ENCODE data around the gene TDRD9.

TDRD9 gene

DNA sequence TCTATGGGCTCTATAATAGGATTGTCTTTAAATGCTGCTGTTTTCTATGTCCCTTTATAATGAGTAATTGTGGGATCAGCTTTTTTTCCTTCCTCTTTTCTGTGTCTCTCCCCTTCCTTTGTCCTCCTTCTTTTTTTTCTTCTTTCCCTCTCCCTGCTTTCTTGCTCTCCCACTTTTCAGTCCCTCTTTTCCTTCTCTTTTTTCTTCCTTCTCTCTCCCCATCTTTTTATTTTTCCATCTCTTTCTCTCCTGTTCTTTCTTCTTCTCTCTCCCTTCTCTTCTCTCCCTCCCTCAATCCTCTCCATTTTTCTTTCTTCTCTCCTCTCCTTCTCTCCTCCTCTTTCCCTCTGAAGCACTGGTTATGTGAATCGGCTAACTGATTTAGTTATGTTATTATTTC lies 76.6 kb downstream of the TDRD9 start:
- no peaks in the 10 kb centered on the region for H3K4me1 ChIP-seq (ENCODE audit: insufficient read depth, low read length)
- H3K9me3 ChIP-seq (ENCODE audit: control insufficient read depth, insufficient read depth, low read length), result no peaks in the 10 kb centered on the region
- no peak overlapping the region for H3K9ac ChIP-seq (ENCODE audit: low read depth, low read length)
- no peaks in the 10 kb centered on the region for H3K36me3 ChIP-seq (ENCODE audit: insufficient read depth, low read length)

DNA sequence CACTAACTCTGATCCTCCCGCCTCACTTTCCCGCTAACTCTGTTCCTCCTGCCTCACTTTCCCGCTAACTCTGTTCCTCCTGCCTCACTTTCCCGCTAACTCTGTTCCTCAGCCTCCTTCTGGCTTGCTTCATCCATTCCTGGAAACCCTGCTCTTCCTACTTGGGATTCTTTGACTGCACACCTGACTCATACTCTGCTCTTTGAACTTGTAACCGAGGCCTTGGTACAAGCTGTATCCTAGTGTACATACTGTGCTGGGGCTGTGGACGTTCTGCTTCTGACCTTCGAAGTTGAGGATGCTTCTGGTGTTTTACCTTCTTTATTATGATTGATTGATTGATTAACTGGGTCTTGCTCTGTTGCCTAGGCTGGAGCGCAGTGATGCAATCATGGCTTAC lies 77.2 kb downstream of the TDRD9 start:
- H3K9ac ChIP-seq (ENCODE audit: low read depth, low read length), result no peak overlapping the region
- no peaks in the 10 kb centered on the region for H3K36me3 ChIP-seq (ENCODE audit: insufficient read depth, low read length)
- no peaks in the 10 kb centered on the region for H3K9me3 ChIP-seq (ENCODE audit: control insufficient read depth, insufficient read depth, low read length)
- H3K4me1 ChIP-seq (ENCODE audit: insufficient read depth, low read length), result no peaks in the 10 kb centered on the region

DNA sequence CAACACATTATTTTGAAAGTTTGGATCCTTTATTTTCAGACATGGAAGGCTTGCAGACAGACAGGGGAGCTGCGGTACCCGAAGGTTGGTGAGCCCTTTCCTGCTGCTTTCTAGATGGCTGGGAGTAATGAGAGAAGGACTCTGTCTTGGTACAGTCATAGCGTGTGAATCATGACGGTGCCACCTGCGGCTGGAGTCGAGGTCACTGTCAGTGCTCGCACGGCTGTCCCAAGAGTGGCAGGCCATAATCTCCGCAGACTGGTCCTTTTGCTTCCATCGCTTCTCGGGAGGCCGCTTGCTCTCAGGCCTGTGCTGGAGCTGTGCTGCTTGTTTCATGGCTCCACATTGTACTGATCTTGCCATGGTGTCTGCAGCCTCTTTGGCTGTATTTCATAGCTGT lies 78.9 kb downstream of the TDRD9 start:
- H3K9me3 ChIP-seq (ENCODE audit: control insufficient read depth, insufficient read depth, low read length), result no peaks in the 10 kb centered on the region
- H3K4me1 ChIP-seq (ENCODE audit: insufficient read depth, low read length), result no peaks in the 10 kb centered on the region
- no peaks in the 10 kb centered on the region for H3K36me3 ChIP-seq (ENCODE audit: insufficient read depth, low read length)
- no peak overlapping the region for H3K9ac ChIP-seq (ENCODE audit: low read depth, low read length)

DNA sequence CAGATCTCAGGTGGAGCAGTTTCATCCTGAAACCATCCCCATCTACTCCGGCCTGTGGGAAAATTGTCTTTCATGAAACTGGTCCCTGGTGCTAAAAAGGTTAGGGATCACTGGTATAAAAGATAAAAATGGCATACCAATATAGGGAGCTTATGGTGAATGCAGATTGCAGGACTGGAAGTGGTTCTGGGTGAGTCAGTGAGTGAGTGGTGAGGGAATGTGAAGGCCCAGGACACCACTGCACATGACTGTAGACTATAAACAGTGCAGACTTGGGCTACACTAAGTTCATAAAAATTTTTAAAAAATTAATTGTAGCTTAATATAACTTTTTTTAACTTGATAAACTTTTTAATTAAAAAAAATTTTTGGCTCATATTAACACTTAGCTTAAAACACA lies 81.0 kb downstream of the TDRD9 start:
- H3K4me1 ChIP-seq (ENCODE audit: insufficient read depth, low read length), result no peaks in the 10 kb centered on the region
- H3K9ac ChIP-seq (ENCODE audit: low read depth, low read length), result no peak overlapping the region
- no peaks in the 10 kb centered on the region for H3K36me3 ChIP-seq (ENCODE audit: insufficient read depth, low read length)
- H3K9me3 ChIP-seq (ENCODE audit: control insufficient read depth, insufficient read depth, low read length), result no peaks in the 10 kb centered on the region

DNA sequence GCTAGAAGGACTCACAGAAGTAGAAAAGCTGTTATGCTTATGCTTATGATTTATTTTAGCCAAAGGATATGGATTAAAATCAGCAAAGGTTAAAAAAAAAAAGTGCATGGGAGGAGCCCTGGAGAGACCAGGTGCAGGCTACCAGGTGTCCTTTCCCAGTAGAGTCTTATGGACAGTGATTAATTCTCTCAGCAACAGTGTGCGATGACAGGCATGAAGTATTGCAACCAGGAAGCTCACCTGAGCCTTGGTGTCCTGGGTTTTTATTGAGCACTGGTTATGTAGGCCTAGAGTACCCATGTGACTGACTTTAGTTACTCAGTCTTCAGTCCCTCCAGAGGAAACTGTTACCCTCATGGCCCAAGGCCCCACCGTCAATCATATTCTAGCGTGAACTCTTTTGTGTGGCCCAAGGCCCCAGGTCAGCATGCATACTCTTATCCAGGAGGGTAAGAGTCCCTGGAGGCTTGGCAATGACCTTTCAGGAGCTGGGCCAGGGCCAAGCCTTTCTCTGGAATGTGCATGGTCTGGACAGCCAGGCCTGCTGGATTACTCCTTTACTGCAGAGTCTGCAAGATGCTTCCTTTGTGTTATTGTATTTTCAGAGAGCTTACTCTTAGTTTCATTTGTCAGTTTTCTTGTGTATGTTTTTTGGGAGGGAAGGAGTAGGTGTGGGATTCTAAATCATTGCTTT lies 83.7 kb downstream of the TDRD9 start:
- Histone ChIP-seq H3K9me3 (ENCODE audit: control insufficient read depth, insufficient read depth, low read length) (no peaks in the 10 kb centered on the region), H3K9ac (ENCODE audit: low read depth, low read length) (no peak overlapping the region), H3K4me1 (ENCODE audit: insufficient read depth, low read length) (no peaks in the 10 kb centered on the region), H3K36me3 (ENCODE audit: insufficient read depth, low read length) (no peaks in the 10 kb centered on the region)

DNA sequence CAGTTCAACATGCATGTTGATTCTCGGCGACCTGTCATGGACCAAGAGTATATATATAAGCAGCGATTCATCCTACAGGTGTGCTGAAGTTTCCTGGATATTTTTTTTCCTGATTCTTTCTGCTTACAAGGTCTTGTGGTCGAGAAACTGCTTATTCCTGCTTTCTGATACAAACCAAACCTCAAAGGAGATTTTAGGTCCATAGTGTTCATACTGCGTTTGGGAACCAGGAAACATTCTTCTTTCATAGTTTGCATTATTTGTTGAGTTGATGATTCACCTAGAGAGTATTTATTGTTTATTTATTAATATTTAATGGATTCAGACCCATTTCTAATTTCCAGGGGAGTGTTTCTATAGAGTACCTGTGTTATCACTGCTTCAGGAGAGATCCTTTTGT lies 86.5 kb downstream of the TDRD9 start:
- Histone ChIP-seq H3K9ac (ENCODE audit: low read depth, low read length) (no peak overlapping the region), H3K4me1 (ENCODE audit: insufficient read depth, low read length) (no peaks in the 10 kb centered on the region), H3K36me3 (ENCODE audit: insufficient read depth, low read length) (no peaks in the 10 kb centered on the region), H3K9me3 (ENCODE audit: control insufficient read depth, insufficient read depth, low read length) (no peaks in the 10 kb centered on the region)

DNA sequence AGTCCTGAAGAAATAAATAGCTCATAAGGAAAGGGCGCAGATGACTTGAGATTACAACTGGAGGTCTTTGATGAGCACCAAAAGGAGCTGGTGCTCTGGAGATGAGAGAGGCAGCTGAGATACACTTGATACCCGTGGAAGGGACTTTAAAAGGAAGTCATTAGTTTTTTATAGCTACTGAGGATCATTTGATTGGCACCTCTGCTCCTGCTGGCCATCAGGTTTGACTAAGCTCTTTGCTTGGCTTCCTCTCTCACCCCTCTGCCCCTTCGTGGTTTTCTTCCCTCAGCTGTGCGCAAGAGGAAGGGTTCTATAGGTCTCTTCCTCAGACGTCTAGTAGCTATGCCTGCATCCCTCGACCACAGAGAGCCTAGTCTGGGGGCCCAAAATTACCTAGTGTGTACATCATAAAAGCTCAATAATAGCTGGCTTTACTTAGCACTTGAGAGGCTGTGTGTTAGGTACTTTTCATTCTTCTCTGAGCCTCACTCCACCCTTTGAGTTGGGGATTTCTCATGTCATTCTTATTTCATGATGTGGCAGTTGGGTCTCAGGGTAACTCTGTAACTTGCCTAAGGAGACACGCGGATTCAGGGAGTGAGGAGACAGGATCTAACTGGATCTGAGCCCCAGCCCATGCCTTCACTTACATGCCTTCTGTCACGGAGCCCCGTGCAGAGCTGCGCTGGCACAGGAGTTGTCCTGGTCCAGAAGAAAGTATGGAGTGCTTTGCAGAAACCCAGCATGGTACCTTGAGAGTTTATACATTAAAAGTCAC lies 88.8 kb downstream of the TDRD9 start:
- no peaks in the 10 kb centered on the region for H3K9me3 ChIP-seq (ENCODE audit: control insufficient read depth, insufficient read depth, low read length)
- no peaks in the 10 kb centered on the region for H3K4me1 ChIP-seq (ENCODE audit: insufficient read depth, low read length)
- H3K36me3 ChIP-seq (ENCODE audit: insufficient read depth, low read length), result no peaks in the 10 kb centered on the region
- no peak overlapping the region for H3K9ac ChIP-seq (ENCODE audit: low read depth, low read length)

DNA sequence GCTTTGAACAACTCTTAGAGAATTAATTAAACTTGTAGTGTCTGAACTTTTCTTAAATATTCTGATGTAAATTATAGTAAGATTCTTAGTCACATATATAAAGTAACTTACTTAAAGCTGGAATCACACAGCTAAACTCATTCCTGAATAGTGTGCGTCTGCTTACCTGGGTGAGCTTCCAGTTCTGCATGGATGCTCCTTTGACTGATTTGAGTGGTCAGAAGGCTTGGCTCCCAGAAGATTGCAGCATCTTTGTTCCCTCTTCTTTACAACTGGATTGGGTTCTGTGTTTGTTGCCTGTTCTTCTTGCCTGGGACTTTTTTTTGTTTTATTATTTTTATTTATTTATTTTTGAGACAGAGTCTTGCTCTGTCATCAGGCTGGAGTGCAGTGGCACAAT lies 90.8 kb downstream of the TDRD9 start:
- Histone ChIP-seq H3K9ac (ENCODE audit: low read depth, low read length) (no peak overlapping the region), H3K36me3 (ENCODE audit: insufficient read depth, low read length) (no peaks in the 10 kb centered on the region), H3K9me3 (ENCODE audit: control insufficient read depth, insufficient read depth, low read length) (no peaks in the 10 kb centered on the region), H3K4me1 (ENCODE audit: insufficient read depth, low read length) (no peaks in the 10 kb centered on the region)

DNA sequence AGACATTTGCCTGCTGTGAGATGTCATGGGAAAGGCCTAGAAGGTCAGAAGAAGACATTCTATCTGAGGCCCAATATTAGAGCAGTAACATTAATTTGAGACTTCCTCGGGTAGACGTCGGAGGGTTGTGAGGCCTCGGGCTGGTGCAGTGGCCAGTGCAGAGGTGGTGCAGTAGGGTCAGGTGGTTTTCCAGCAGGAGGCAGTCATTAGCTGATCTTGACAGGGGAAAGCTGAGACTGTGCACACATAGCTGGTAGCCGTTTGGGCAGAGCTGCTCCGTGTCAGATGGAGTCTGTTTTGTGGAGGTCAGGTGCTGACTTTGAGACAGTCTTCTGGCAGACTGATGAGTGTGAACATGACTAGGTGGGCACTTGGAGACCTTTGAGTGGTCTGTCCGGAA lies 91.5 kb downstream of the TDRD9 start:
- Histone ChIP-seq H3K36me3 (ENCODE audit: insufficient read depth, low read length) (no peaks in the 10 kb centered on the region), H3K9me3 (ENCODE audit: control insufficient read depth, insufficient read depth, low read length) (no peaks in the 10 kb centered on the region), H3K4me1 (ENCODE audit: insufficient read depth, low read length) (no peaks in the 10 kb centered on the region), H3K9ac (ENCODE audit: low read depth, low read length) (no peak overlapping the region)

DNA sequence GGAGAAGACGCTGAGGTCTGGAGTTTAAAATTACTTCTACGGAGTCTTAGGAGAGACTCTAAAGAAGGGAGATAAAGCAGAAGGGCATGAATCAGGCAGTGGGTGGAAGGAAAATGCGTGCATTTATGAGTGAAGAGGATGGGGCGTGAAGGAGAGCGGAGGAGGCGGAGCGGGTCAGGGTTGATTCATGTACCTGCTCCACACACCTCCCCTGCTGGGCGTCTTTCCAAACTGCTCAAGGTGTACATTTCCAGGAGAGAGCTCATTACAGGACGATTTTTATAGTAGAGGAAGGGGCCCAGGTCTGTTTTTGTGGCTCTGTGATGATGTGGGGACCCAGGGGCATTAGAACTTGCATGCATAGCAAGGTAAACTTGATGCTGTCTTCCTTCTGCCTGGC lies 92.2 kb downstream of the TDRD9 start:
- Histone ChIP-seq H3K4me1 (ENCODE audit: insufficient read depth, low read length) (no peaks in the 10 kb centered on the region), H3K9me3 (ENCODE audit: control insufficient read depth, insufficient read depth, low read length) (no peaks in the 10 kb centered on the region), H3K36me3 (ENCODE audit: insufficient read depth, low read length) (no peaks in the 10 kb centered on the region), H3K9ac (ENCODE audit: low read depth, low read length) (no peak overlapping the region)

DNA sequence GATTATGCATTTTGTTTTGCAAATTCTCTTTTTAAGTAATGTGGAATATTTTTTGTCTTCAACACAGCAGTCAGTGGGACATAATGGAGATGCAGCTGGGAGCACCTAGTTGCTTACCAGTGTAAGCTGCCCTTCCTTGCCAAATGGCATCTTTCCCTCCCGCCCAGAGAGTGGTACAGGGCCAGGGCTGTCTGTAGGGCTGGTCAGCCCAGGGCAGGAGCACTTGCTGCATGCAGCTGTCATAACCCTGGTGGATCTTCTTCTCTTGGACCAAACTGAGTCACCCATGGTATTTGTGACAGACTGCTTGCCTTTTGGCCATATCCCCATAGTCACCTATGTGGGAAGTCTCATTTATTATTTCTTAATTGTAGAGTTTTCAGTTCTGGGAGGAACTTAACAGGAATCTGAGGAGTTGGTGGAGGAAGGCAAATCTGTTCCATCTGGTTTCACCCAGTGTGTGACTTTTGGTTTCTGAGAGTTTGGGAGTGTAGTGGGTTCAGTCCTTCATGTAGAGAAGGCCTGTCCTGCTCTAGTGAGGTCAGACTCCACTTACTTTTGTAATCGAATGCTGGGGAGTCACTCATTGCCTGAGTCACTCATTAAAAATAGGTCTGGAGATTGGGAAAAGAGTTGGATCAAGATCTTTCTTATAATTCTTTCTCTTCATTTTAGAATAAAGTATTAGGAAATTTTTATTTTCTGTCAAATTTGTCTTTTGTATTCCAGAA lies 95.2 kb downstream of the TDRD9 start:
- H3K9me3 ChIP-seq (ENCODE audit: control insufficient read depth, insufficient read depth, low read length), result no peaks in the 10 kb centered on the region
- no peaks in the 10 kb centered on the region for H3K4me1 ChIP-seq (ENCODE audit: insufficient read depth, low read length)
- no peak overlapping the region for H3K9ac ChIP-seq (ENCODE audit: low read depth, low read length)
- no peaks in the 10 kb centered on the region for H3K36me3 ChIP-seq (ENCODE audit: insufficient read depth, low read length)

DNA sequence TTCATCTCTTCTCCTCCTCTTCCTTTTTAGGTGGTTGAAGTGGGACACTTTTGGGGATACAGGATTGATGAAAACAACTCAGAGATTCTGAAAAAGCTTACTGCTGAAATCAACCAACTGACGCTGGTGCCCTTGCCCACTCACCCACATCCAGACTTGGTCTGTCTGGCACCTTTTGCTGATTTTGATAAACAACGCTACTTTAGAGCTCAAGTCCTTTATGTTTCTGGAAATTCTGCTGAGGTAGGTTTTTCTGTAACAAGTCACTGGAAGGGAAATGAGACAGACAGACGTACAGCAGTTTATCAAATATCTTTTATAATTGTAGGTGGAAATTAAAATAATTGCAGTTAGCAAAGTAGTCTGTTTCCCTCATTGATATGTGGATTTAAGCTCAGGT lies 97.3 kb downstream of the TDRD9 start:
- H3K9me3 ChIP-seq (ENCODE audit: control insufficient read depth, insufficient read depth, low read length), result no peaks in the 10 kb centered on the region
- H3K36me3 ChIP-seq (ENCODE audit: insufficient read depth, low read length), result no peaks in the 10 kb centered on the region
- H3K9ac ChIP-seq (ENCODE audit: low read depth, low read length), result no peak overlapping the region
- H3K4me1 ChIP-seq (ENCODE audit: insufficient read depth, low read length), result no peaks in the 10 kb centered on the region

DNA sequence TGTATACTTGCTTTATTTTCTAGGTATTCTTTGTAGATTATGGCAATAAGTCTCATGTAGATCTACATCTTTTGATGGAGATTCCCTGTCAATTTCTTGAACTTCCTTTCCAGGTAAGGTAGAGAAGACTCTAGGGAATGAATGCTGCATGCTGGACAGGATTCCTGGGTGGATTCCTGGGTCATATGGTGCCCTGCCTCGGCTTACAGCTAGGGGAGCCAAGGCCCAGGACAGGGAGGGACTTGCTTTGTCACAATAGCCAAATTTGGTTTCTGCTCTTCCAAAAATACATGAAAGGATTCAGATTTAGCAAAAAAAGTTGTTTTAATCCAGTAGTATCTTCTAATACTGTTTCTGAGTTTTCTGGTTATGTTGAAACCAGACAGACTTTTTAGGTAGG lies 97.8 kb downstream of the TDRD9 start:
- Histone ChIP-seq H3K9ac (ENCODE audit: low read depth, low read length) (no peak overlapping the region), H3K4me1 (ENCODE audit: insufficient read depth, low read length) (no peaks in the 10 kb centered on the region), H3K9me3 (ENCODE audit: control insufficient read depth, insufficient read depth, low read length) (no peaks in the 10 kb centered on the region), H3K36me3 (ENCODE audit: insufficient read depth, low read length) (no peaks in the 10 kb centered on the region)

DNA sequence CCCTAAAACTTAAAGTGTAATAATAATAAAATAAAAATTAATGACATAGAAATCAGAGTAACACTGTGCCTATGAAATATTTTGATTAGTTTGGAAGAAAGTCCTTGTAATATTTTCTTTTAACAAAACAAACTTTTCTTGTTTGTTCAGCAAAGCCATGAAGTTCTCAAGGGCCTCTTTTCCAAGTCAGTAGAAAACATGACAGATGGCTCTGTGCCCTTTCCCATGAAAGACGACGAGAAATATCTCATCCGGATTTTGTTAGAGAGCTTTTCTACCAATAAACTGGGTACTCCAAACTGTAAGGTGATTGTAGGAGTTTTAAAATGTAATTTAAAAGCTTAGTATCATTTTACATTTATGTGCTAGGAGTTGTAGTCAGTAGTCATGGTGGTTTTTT lies 102.7 kb downstream of the TDRD9 start:
- H3K4me1 ChIP-seq (ENCODE audit: insufficient read depth, low read length), result no peaks in the 10 kb centered on the region
- no peak overlapping the region for H3K9ac ChIP-seq (ENCODE audit: low read depth, low read length)
- H3K9me3 ChIP-seq (ENCODE audit: control insufficient read depth, insufficient read depth, low read length), result no peaks in the 10 kb centered on the region
- no peaks in the 10 kb centered on the region for H3K36me3 ChIP-seq (ENCODE audit: insufficient read depth, low read length)

DNA sequence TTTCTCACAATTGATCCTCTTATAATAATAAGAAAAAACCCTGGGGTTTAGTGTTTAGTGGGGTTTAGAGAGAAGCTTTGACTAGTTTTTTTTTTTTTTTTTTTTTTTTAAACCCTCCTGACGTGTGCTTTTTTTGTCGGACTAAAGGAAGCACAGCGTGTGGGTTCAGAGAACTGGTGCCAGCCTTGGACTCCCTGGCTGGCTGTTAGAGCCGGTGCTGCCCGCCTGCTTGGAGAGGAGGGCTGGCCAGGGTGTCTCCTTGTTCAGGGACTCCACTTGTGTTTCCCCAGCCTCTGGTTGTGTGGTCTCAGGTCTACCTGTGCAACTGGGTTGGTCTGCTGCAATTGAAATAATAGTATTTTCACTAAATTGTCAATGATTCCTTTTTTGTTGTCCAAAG lies 103.1 kb downstream of the TDRD9 start:
- no peaks in the 10 kb centered on the region for H3K4me1 ChIP-seq (ENCODE audit: insufficient read depth, low read length)
- H3K36me3 ChIP-seq (ENCODE audit: insufficient read depth, low read length), result no peaks in the 10 kb centered on the region
- H3K9me3 ChIP-seq (ENCODE audit: control insufficient read depth, insufficient read depth, low read length), result no peaks in the 10 kb centered on the region
- H3K9ac ChIP-seq (ENCODE audit: low read depth, low read length), result no peak overlapping the region
